AG09309 (cell line): ENCODE measurements around the gene MAML2.

Experiments used
- DNase-seq: peaks from one replicate; pipeline ENCODE4 v3.0.0-alpha.2; 2010; ENCODE audit warnings: low read depth
- H3K4me3 ChIP-seq: 2 replicates; pipeline ENCODE4 v1.5.1; 2011; ENCODE audit warnings: mild to moderate bottlenecking, low read depth, low read length, moderate library complexity; ENCODE audit not compliant: control insufficient read depth
- TF ChIP-seq, protein P1 (sequence below): IDR thresholded peaks from 2 replicates; pipeline ENCODE4 v1.5.1; 2011; ENCODE audit warnings: mild to moderate bottlenecking, low read depth, low read length, inconsistent platforms; ENCODE audit not compliant: insufficient read depth, control insufficient read depth; ENCODE audit errors: missing control alignments

MAML2 gene

DNA sequence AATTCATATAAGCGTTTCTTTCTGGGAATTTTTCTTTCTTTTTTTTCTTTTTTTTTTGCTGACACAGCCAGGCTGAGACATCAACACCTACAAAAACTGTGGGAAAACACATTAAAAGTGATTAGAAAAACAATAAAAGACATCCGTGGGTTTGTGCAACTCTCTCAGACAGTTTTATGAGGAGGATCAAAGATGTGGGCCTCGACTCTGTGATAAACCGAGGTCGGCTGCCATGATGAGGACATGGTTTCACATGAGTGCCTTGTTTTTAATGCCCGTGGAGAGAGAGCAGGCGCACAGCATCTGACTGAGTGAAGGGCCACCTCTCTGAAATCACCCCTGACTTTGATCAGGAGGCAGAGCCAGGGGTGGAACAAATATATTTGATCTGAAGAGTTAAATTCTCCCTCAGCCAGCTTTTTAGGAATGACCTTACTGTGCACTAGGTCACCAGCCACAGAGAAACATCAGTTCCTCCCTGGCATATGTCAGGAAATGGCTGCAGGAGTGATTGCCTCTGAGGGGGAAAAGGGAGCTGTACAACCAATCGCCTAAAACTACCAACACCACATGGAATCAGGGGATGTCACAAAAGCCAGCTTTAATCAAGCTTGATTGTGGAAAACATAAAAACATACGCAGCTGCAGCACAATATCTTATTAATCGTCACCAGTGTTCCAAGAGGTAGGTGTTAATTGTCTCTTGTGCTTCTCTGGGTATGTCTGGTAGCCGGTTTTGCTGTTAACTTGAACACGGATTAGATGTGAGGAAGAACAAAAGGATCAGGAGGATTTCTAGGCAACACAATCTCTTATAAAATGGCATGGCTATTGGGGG is 164.7 kb downstream of the MAML2 start:
- no peak for DNase-seq
- H3K4me3 ChIP-seq: no peak overlapping the region
- TF ChIP-seq, protein P1, sequence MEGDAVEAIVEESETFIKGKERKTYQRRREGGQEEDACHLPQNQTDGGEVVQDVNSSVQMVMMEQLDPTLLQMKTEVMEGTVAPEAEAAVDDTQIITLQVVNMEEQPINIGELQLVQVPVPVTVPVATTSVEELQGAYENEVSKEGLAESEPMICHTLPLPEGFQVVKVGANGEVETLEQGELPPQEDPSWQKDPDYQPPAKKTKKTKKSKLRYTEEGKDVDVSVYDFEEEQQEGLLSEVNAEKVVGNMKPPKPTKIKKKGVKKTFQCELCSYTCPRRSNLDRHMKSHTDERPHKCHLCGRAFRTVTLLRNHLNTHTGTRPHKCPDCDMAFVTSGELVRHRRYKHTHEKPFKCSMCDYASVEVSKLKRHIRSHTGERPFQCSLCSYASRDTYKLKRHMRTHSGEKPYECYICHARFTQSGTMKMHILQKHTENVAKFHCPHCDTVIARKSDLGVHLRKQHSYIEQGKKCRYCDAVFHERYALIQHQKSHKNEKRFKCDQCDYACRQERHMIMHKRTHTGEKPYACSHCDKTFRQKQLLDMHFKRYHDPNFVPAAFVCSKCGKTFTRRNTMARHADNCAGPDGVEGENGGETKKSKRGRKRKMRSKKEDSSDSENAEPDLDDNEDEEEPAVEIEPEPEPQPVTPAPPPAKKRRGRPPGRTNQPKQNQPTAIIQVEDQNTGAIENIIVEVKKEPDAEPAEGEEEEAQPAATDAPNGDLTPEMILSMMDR: no peak

GRCh38 chr11:96177146-96177545 is 165.8 kb downstream of the MAML2 start:
- H3K4me3 ChIP-seq: no peak overlapping the region
- DNase-seq: no peak
- TF ChIP-seq, protein P1: no peak

GRCh38 chr11:96173906-96174305 is 169.1 kb downstream of the MAML2 start:
- H3K4me3 ChIP-seq: no peak overlapping the region
- TF ChIP-seq, protein P1: no peak
- no peak for DNase-seq

GRCh38 chr11:96173422-96173821 is 169.6 kb downstream of the MAML2 start:
- DNase-seq: no peak

DNA sequence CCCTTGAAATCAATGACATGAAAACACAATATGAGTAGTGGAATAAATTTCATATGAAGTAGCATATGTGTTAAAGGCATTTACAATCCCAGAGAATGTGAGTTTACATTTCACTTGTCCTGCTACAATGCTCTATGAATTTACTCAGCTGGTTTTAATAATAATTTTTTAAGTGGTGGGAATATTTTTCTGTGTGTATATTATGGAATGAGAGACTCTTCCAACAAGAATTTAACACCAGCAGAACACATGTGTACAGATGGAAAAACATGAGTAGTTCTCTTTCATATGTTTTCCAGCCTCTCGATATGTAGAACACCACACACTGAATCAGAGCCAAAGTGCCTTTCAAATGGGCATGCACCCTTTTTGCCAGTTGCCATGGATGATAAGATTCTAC is 170.4 kb downstream of the MAML2 start:
- H3K4me3 ChIP-seq: no peak overlapping the region
- TF ChIP-seq, protein P1: no peak
- no peak for DNase-seq

More at GRCh38 chr11:96173422-96173821, 169.6 kb downstream of the MAML2 start:
- TF ChIP-seq, protein P1: no peak
- no peak overlapping the region for H3K4me3 ChIP-seq

- no peak for DNase-seq
- TF ChIP-seq, protein P1: no peak
- H3K4me3 ChIP-seq: no peak overlapping the region
These were observed 173.7 kb downstream of the MAML2 start for GRCh38 chr11:96169250-96169649.
